Thoracic aorta (tissue), 2 donors: ENCODE data around the gene ANKRD17. TPM values are rescaled to one million over a fixed set of nuclear protein-coding genes. Genes with fewer than 3 reads are reported as not detected.

Experiments
- ATAC-seq: fragments of 150-250 bp; one replicate; pipeline ENCODE4 v1.8.0; 2017; ENCODE audit warnings: low read depth; ENCODE audit not compliant: insufficient number of reproducible peaks, low FRiP score
- DNase-seq: peaks from one replicate; pipeline ENCODE4 v3.0.0-alpha.2; 2020; ENCODE audit warnings: low spot score
- H3K27ac ChIP-seq, 2 donors: fragments of 200-600 bp; sonication (generic); 1 replicate in 1 of 2; 2 replicates in 1 of 2; pipeline ENCODE4 v1.5.1; 2016; ENCODE audit warnings: mild to moderate bottlenecking in 2 of 2, moderate library complexity in 2 of 2
- H3K27me3 ChIP-seq: fragments of 200-600 bp; sonication (generic); replicated peaks from 2 replicates; pipeline ENCODE4 v1.6.0; 2016; ENCODE audit warnings: mild to moderate bottlenecking; ENCODE audit not compliant: insufficient read depth
- H3K36me3 ChIP-seq: fragments of 200-600 bp; sonication (generic); one replicate; pipeline ENCODE4 v1.5.1; 2016
- H3K4me1 ChIP-seq, 2 donors: fragments of 200-600 bp; sonication (generic); 1 replicate in 1 of 2; 2 replicates in 1 of 2; pipeline versions ENCODE4 v1.5.1 to v1.6.0; 2016; ENCODE audit warnings: low read depth in 2 of 2, mild to moderate bottlenecking in 1 of 2; ENCODE audit not compliant: control insufficient read depth in 1 of 2
- H3K4me3 ChIP-seq: fragments of 200-600 bp; sonication (generic); 2 replicates; pipeline ENCODE4 v1.5.1; 2016; ENCODE audit warnings: mild to moderate bottlenecking
- H3K9me3 ChIP-seq: fragments of 200-600 bp; sonication (generic); 2 replicates; pipeline ENCODE4 v1.5.1; 2016
- total RNA-seq, 2 donors: library from RNA; depleted of rRNA; stranded (reverse); fragments of >200 nt; gene quantifications; one replicate each; pipeline versions ENCODE4 v1.1.0 to v1.2.3, GENCODE V29; 2016
- TF ChIP-seq, protein P1 (sequence below): fragments of 200-600 bp; sonication (generic); IDR thresholded peaks from one replicate; pipeline ENCODE4 v1.5.1; 2019; ENCODE audit warnings: antibody characterized with exemption

The ANKRD17 gene
- total RNA-seq, 2 donors from 2014 or later = 49.3 to 58.8 TPM

DNA sequence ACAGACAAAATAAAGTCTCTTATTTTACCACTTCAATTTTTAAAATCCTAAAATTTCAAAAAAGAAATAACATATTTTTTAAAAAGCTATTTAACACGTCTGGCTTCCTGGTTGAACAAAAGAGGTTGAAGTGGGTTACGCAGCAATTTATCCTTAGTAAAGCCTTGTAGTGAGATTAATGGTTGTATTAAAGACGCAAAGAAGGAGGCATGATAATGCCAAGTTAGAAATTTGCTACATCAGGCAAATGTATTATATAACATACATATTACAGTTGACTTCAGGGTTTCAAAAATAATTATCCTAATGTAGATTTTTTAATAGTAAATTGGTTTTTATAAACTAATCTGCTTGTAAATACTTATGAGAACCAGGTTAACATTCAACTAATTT is 35.3 kb downstream of the ANKRD17 start:
- ATAC-seq = no peak
- no peaks in the 10 kb centered on the region for H3K36me3 ChIP-seq
- H3K9me3 ChIP-seq = no peaks in the 10 kb centered on the region
- TF ChIP-seq, protein P1, sequence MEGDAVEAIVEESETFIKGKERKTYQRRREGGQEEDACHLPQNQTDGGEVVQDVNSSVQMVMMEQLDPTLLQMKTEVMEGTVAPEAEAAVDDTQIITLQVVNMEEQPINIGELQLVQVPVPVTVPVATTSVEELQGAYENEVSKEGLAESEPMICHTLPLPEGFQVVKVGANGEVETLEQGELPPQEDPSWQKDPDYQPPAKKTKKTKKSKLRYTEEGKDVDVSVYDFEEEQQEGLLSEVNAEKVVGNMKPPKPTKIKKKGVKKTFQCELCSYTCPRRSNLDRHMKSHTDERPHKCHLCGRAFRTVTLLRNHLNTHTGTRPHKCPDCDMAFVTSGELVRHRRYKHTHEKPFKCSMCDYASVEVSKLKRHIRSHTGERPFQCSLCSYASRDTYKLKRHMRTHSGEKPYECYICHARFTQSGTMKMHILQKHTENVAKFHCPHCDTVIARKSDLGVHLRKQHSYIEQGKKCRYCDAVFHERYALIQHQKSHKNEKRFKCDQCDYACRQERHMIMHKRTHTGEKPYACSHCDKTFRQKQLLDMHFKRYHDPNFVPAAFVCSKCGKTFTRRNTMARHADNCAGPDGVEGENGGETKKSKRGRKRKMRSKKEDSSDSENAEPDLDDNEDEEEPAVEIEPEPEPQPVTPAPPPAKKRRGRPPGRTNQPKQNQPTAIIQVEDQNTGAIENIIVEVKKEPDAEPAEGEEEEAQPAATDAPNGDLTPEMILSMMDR = no peak
- H3K27me3 ChIP-seq = no peaks in the 10 kb centered on the region
- peak overlapping the region; percentile 92 for H3K4me3 ChIP-seq
- peak overlapping the region; percentile 63 to 95 for H3K27ac ChIP-seq
- peaks cover 30 to 34% of the 10 kb centered on the region in 2 donors for H3K4me1 ChIP-seq
- DNase-seq = no peak

DNA sequence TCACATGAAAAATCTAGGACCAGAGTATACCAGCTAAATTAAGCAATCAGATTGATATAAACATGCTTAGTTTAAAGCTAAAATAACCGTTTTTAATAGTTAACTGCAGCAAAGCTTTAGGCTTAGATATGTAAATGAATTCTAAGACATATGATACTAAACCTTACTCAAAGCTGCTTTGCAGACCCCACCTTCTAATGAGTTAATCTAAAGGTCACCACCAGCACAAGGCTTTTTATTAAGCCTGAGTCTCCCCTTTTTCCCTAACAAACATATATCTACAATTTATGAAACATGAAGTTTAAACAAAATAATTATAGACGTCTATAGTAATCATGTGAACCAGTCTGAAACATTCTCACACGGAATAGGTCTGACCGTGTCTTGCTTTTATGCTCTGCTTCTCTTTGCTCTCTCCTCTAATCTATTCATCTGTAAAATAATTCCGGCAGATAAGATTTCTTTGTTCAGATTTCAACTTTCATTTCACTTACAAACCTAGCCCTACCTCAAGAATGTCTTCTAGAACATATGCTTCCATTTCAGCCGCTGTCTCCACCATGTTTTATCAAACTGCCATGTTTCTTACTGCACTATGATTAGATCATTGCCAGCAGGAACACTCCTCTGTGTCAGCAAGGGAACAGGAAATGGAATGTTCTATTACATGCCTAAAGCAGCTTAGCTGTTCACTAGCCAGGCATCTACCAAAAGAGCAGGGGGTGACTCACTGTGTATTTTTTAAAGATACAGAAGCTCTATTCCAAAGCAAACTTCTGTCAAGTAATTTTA is 35.9 kb downstream of the ANKRD17 start:
- Histone ChIP-seq H3K36me3 (no peaks in the 10 kb centered on the region), H3K27ac (peak overlapping the region; percentile 63 to 95), H3K27me3 (no peaks in the 10 kb centered on the region), H3K4me3 (peak overlapping the region; percentile 92), H3K4me1 (peaks cover 30 to 34% of the 10 kb centered on the region in 2 donors), H3K9me3 (no peaks in the 10 kb centered on the region)
- TF ChIP-seq, protein P1 = no peak
- ATAC-seq (peak; percentile 100), DNase-seq (peak; percentile 11)

DNA sequence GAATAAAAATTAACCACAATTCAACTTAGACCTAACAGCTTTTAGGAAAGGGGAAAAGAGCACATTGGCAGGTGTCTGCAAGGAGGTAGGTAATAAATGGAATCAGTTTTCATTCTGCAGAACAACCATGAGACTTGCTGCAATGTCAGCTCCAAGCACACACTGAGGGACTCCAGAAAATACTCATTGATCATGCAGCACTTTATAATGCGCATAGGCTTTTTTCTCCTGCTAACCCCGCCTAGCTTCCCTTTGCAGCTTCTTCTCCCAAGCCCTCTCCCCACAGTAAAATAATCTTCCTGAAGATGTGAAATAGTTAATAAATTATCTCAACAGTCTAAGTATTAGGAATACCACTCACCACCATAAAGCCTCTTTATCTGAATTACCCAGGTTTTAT is 36.9 kb downstream of the ANKRD17 start:
- Histone ChIP-seq H3K4me3 (peak overlapping the region; percentile 92), H3K36me3 (no peaks in the 10 kb centered on the region), H3K4me1 (peaks cover 30 to 34% of the 10 kb centered on the region in 2 donors), H3K27ac (peak overlapping the region in 1 of 2 donors; percentile 18), H3K9me3 (no peaks in the 10 kb centered on the region), H3K27me3 (no peaks in the 10 kb centered on the region)
- DNase-seq (no peak), ATAC-seq (no peak)
- TF ChIP-seq, protein P1 = no peak

DNA sequence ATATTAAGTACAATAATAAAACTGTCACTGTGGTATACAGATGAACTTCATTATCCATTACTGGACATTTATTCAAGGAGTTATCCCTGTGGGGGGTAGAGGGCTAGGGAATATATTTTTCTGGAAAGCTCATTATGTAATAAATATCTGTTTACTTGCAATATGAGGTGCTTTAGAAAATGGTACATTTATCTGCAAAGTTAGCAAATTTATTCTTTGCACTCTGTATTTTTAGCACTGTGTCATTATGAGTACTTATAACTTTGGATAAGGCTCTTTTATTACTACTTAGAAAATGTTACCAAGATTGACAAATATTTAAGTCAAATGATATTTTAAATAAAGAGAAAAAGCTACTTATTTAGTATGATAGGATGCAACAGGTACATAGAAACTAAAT is 37.8 kb downstream of the ANKRD17 start:
- Histone ChIP-seq H3K4me3 (no peak overlapping the region), H3K9me3 (no peaks in the 10 kb centered on the region), H3K27me3 (no peaks in the 10 kb centered on the region), H3K36me3 (no peaks in the 10 kb centered on the region), H3K27ac (no peak overlapping the region), H3K4me1 (peaks cover 30 to 34% of the 10 kb centered on the region in 2 donors)
- TF ChIP-seq, protein P1 = no peak
- no peak for DNase-seq
- ATAC-seq = no peak

DNA sequence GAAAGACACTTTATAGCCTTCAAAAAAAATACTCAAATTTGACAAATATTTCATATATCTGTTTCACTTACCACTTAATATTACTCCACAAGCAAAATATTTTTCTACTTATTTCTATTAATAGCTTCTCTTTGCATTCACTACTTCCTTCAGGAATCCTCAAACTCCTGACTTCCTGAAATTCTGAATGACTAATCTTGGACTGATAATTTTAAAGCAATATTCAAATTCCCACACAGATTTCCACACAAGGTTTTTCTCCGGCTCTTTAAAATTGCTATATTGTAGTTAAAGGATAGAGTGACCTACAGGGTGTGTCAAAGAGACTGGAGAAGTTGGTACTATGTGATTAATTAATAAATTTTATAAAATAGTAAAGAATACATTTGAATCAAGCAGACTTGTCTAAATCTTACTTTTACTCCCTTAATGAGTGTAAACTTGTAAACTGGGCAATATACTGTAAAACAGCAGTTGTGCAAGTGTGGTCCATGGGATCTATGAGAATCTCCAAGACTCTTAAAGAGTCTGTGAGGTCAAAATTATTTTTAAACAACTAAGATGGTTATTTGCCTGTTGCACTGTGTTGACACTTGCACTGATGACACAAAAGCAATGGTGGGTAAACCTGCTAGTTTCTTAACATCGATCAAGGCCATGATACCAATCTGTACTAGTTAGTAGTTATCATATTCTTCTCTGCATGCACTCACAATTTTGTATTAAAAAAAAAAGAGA is 44.5 kb downstream of the ANKRD17 start:
- DNase-seq (no peak), ATAC-seq (no peak)
- TF ChIP-seq, protein P1 = no peak
- Histone ChIP-seq H3K27me3 (no peaks in the 10 kb centered on the region), H3K4me1 (peaks cover 17 to 30% of the 10 kb centered on the region in 2 donors), H3K36me3 (no peaks in the 10 kb centered on the region), H3K4me3 (peak overlapping the region; percentile 18), H3K9me3 (no peaks in the 10 kb centered on the region), H3K27ac (peak overlapping the region; percentile 5 to 43)
